Measurements from ENCODE around the gene WDR83. TPM values are rescaled to one million over a fixed set of nuclear protein-coding genes. Genes with fewer than 3 reads are reported as not detected.
"Not testable (repeated sequence)": the region's sequence is repeated elsewhere in the genome, so short reads cannot be mapped to it uniquely, and the experiment has no call there.

WDR83 gene, protein sequence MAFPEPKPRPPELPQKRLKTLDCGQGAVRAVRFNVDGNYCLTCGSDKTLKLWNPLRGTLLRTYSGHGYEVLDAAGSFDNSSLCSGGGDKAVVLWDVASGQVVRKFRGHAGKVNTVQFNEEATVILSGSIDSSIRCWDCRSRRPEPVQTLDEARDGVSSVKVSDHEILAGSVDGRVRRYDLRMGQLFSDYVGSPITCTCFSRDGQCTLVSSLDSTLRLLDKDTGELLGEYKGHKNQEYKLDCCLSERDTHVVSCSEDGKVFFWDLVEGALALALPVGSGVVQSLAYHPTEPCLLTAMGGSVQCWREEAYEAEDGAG
- total RNA-seq, result 25.6 and 27.1 TPM in 2 replicates

DNA sequence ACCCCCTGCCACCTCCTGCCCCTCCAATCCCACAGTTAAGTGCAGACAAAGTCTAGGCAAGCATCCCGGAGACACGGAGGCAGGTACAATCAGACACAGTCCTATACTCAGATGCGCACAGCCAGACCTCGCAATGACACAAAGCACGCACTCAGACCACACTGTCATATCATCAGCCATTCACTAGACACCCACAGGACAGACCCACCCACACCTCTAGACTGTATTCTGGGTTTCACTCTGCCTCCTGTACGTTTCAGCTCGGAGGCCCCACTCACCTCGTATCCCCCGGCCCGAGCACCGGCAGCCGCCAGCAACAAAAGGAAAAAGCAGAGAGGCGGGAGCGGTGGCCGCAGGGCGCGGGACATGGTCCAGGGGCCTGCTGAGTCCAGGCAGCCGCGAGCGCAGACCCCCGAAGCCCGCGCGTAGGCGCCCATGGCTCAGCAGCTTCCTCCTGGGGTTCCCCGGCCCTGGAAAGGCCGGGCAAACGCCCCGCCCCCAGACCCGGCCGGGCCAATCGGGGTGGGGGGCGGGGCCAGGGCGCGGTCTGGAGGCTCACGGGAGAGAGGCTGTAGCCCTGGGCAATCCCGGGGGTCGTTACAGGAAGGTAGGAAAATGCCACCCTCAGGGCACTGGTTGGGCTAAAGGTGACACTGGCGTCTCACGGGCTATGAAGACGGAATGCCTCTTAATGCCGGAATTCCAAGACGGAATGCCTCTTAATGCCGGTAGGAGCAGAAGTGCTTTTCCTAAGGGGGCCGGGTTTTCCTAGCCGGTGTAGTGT, at the start of gene WDR83, which contains the start of gene MAN2B1:
WDR83 (plus strand) TSS at position 543 of the 784 bp plus-strand sequence. CDS start 2,984 bp downstream, outside the sequence.
MAN2B1 (minus strand) TSS at position 478 of the 784 bp plus-strand sequence; CDS start at position 437, 41 bp downstream.
- intact Hi-C loops (cut with micrococcal nuclease), result loop anchor here (1.0 to 5.0 kb wide), 6 partner anchors 19 to 504 kb away; partner anchors contain the start of genes ZNF136 and ZNF443
- Mint-ChIP-seq H3K9me3 (no peaks in the 10 kb centered on the region), H3K36me3 (ENCODE audit: low read depth) (peaks cover 31% of the 10 kb centered on the region), H3K4me3 (peak within 1 kb of the TSS; percentile 95), H3K4me1 (ENCODE audit: low read depth) (peaks cover 47% of the 10 kb centered on the region), H3K27ac (peak within 1 kb of the TSS; percentile 98), H3K27me3 (ENCODE audit: insufficient read depth) (no peaks in the 10 kb centered on the region)
- peak; percentile 77 for DNase-seq (ENCODE audit: low spot score)

DNA sequence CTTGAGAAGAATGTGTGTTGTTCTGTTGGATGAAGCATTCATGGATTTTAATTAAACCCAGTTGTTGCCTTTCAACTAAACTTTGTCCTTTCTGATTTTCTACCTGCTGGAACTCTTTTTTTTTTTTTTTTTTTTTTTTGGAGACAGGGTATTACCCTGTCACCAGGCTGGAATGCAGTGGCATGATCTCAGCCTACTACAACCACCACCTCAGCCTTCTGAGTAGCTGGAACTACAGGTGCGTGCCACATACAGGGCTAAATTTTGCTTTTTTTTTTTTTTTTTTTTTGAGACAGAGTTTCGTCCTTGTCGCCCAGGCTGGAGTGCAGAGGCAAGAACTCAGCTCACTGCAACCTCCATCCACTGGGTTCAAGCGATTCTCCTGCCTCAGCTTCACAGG, 49.0 kb upstream of the WDR83 start:
- H3K27me3 Mint-ChIP-seq (ENCODE audit: insufficient read depth), result no peaks in the 10 kb centered on the region
- DNase-seq (ENCODE audit: low spot score), result no peak
- H3K4me3 Mint-ChIP-seq, result no peak overlapping the region
- peaks cover 24% of the 10 kb centered on the region for H3K4me1 Mint-ChIP-seq (ENCODE audit: low read depth)
- H3K36me3 Mint-ChIP-seq (ENCODE audit: low read depth), result peaks cover 32% of the 10 kb centered on the region
- H3K27ac Mint-ChIP-seq, result no peak overlapping the region
- H3K9me3 Mint-ChIP-seq, result no peaks in the 10 kb centered on the region
- intact Hi-C loops (cut with micrococcal nuclease), result no loop called here

DNA sequence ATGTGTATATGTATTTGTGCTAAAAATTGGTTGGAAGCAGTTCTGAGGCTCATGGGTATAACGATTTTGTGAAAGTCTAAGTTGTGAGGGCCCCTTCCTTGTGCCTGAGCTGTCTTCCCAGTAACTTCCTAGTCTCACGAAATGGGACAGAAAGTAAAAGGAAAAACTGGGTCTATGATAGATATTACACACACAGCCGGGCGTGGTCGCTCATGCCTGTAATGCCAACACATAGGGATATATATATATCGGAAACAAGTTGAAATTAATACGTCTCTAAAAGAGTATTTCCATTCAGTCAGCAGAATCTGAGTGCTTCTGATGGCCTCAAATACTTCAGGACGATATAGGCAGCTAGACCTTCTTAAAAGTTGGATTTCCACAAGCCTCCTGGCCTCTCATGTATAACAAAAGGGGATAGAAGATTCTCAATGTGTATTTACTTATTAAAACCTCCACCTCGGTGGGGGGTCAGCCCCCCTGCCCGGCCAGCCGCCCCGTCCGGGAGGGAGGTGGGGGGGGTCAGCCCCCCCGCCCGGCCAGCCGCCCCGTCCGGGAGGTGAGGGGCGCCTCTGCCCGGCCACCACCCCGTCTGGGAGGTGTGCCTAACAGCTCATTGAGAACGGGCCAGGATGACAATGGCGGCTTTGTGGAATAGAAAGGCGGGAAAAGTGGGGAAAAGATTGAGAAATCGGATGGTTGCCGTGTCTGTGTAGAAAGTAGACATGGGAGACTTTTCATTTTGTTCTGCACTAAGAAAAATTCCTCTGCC, 45.2 kb upstream of the WDR83 start:
- DNase-seq (ENCODE audit: low spot score); H3K9me3 Mint-ChIP-seq; H3K4me3 Mint-ChIP-seq; H3K27me3 Mint-ChIP-seq (ENCODE audit: insufficient read depth); H3K27ac Mint-ChIP-seq; H3K4me1 Mint-ChIP-seq (ENCODE audit: low read depth); intact Hi-C loops (cut with micrococcal nuclease): not testable (repeated sequence)
- peaks cover 36% of the 10 kb centered on the region for H3K36me3 Mint-ChIP-seq (ENCODE audit: low read depth)

DNA sequence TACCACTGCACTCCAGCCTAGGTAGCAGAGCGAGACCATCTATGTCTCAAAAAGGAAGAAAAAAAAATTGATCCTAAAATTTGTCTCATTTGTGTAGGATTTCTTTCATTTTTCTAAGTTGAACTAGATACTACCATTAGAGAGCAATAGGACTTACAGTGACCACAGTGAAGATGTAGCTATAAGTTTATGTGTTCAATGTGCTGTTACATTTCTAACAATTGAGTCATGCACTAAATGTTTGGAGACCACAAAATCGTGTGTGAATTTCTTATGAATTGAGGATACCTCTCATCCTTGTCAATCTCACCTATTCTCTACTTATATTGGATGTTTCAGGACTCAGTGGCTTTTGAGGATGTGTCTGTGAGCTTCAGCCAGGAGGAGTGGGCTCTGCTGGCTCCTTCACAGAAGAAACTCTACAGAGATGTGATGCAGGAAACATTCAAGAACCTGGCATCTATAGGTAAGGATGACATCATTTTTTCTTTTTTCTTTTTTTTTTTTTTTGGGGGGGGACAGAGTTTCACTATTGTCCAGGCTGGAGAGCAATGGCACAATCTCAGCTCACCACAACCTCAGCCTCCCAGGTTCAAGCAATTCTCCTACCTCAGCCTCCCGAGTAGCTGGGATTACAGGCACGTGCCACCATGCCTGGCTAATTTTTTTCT, 43.1 kb upstream of the WDR83 start:
- Mint-ChIP-seq H3K4me1 (ENCODE audit: low read depth) (no peaks in the 10 kb centered on the region), H3K4me3 (no peak overlapping the region), H3K36me3 (ENCODE audit: low read depth) (peaks cover 47% of the 10 kb centered on the region), H3K27ac (no peak overlapping the region), H3K9me3 (peaks cover 16% of the 10 kb centered on the region), H3K27me3 (ENCODE audit: insufficient read depth) (no peaks in the 10 kb centered on the region)
- no peak for DNase-seq (ENCODE audit: low spot score)
- intact Hi-C loops (cut with micrococcal nuclease), result no loop called here

DNA sequence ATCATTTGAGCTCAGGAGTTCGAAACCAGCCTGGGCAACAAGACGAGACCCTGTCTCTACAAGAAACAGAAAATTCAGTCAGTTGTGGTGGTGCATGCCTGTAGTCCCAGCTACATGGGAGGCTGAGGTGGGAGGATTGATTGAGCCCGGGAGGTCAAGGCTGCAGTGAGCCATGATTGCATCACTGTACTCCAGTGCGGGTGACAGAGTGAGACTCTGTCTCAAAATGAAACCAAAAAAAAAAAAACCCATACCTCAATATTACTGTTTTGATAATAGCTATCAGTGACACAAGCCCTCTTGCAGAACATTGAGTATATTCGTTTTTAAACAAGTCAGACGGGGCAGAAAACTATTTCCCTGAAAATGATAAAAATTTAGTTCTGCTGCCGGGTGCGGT, 39.6 kb upstream of the WDR83 start:
- Mint-ChIP-seq H3K27ac (no peak overlapping the region), H3K36me3 (ENCODE audit: low read depth) (peaks cover 57% of the 10 kb centered on the region), H3K27me3 (ENCODE audit: insufficient read depth) (no peaks in the 10 kb centered on the region), H3K4me3 (no peak overlapping the region), H3K9me3 (peaks cover 36% of the 10 kb centered on the region), H3K4me1 (ENCODE audit: low read depth) (no peaks in the 10 kb centered on the region)
- no peak for DNase-seq (ENCODE audit: low spot score)
- intact Hi-C loops (cut with micrococcal nuclease), result no loop called here

DNA sequence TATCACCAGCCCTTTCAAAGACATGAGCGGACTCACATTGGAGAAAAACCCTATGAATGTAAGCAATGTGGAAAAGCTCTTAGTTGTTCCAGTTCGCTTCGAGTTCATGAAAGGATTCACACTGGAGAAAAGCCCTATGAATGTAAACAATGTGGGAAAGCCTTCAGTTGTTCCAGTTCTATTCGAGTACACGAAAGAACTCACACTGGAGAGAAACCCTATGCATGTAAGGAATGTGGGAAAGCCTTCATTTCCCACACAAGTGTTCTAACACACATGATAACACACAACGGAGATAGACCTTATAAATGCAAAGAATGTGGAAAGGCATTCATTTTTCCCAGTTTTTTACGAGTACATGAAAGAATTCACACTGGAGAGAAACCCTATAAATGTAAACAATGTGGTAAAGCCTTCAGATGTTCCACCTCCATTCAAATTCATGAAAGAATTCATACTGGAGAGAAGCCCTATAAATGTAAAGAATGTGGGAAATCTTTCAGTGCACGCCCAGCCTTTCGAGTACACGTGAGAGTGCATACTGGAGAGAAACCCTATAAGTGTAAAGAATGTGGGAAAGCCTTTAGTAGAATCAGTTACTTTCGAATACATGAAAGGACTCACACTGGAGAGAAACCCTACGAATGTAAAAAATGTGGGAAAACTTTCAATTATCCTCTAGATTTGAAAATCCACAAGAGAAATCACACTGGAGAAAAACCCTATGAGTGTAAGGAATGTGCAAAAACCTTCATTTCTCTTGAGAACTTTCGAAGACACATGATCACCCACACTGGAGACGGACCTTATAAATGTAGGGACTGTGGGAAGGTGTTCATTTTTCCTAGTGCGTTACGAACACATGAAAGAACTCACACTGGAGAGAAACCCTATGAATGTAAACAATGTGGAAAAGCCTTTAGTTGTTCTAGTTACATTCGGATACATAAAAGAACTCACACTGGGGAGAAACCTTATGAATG, 38.3 kb upstream of the WDR83 start:
- Mint-ChIP-seq H3K36me3 (ENCODE audit: low read depth) (peaks cover 57% of the 10 kb centered on the region), H3K27me3 (ENCODE audit: insufficient read depth) (no peaks in the 10 kb centered on the region), H3K27ac (no peak overlapping the region), H3K4me1 (ENCODE audit: low read depth) (no peaks in the 10 kb centered on the region), H3K9me3 (peaks cover 38% of the 10 kb centered on the region), H3K4me3 (no peak overlapping the region)
- DNase-seq (ENCODE audit: low spot score), result no peak
- intact Hi-C loops (cut with micrococcal nuclease), result no loop called here

DNA sequence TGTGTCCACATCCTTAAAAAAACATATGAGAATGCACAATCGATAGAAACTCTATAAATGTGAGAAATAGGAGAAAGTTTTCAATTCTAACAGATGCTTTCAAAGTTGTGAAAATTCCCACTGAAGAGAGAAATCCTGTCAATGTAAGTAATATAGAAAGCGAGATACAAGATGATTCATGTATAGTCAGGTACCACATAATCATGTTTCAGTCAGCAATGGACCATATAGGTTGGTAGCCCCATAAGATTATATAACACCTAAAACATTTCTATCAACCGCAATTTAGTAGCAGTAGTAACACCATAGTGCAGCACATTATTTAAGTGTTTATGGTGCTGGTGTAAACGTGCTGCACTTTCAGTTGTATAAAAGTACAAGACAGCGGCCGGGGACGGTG, 37.4 kb upstream of the WDR83 start:
- H3K36me3 Mint-ChIP-seq (ENCODE audit: low read depth), result peaks cover 61% of the 10 kb centered on the region
- DNase-seq (ENCODE audit: low spot score), result no peak
- no peaks in the 10 kb centered on the region for H3K27me3 Mint-ChIP-seq (ENCODE audit: insufficient read depth)
- intact Hi-C loops (cut with micrococcal nuclease), result no loop called here
- no peak overlapping the region for H3K27ac Mint-ChIP-seq
- H3K4me3 Mint-ChIP-seq, result no peak overlapping the region
- H3K9me3 Mint-ChIP-seq, result peaks cover 40% of the 10 kb centered on the region
- no peaks in the 10 kb centered on the region for H3K4me1 Mint-ChIP-seq (ENCODE audit: low read depth)

DNA sequence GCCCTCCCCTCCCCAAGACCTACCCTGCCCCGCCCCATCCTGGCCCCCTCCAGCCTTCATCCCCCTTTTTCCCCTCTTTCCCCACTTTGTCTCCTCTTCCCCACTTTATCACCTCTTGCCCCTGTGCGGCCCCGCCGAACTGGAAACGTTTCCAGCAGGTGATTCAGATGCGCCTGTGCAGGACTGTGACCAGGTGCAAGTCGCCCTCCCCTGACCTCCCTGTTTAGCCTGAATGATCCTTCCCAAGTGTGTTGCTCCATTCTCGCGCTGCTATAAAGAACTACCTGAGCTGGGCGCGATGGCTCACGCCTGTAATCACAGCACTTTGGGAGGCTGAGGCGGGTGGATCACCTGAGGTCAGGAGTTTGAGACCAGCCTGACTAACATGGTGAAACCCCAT, 30.0 kb upstream of the WDR83 start:
- H3K4me1 Mint-ChIP-seq (ENCODE audit: low read depth), result peaks cover 15% of the 10 kb centered on the region
- no peak for DNase-seq (ENCODE audit: low spot score)
- intact Hi-C loops (cut with micrococcal nuclease), result no loop called here
- no peak overlapping the region for H3K4me3 Mint-ChIP-seq
- no peak overlapping the region for H3K27ac Mint-ChIP-seq
- peaks cover 26% of the 10 kb centered on the region for H3K36me3 Mint-ChIP-seq (ENCODE audit: low read depth)
- H3K9me3 Mint-ChIP-seq, result peaks cover 9% of the 10 kb centered on the region
- no peaks in the 10 kb centered on the region for H3K27me3 Mint-ChIP-seq (ENCODE audit: insufficient read depth)

DNA sequence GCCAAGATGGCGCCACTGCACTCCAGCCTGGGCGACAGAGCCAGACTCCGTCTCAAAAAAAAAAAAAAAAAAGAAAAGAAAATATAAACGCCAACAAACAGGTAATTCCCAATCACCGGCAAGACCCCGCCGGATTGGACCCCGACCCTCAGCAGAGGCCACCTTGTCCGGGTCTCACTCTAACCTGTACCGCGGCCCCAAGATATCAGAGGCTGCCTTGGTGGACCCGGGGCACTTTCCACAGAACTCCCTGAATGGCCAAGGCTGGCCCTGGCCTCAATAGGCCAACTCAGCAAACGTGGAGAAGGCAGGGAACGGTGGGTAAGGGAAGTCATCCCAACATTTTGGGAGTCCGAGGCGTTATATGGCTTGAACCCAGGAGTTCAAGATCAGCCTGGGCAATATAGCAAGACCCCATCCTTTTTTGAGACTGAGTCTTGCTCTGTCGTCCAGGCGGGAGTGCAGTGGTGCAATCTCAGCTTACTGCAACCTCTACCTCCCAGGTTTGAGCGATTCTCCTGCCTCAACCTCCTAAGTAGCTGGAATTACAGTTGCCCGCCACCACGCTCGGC, 27.9 kb upstream of the WDR83 start:
- Mint-ChIP-seq H3K4me1 (ENCODE audit: low read depth) (peaks cover 15% of the 10 kb centered on the region), H3K27ac (no peak overlapping the region), H3K9me3 (peaks cover 4% of the 10 kb centered on the region), H3K4me3 (no peak overlapping the region), H3K27me3 (ENCODE audit: insufficient read depth) (no peaks in the 10 kb centered on the region), H3K36me3 (ENCODE audit: low read depth) (peaks cover 24% of the 10 kb centered on the region)
- intact Hi-C loops (cut with micrococcal nuclease), result no loop called here
- no peak for DNase-seq (ENCODE audit: low spot score)

DNA sequence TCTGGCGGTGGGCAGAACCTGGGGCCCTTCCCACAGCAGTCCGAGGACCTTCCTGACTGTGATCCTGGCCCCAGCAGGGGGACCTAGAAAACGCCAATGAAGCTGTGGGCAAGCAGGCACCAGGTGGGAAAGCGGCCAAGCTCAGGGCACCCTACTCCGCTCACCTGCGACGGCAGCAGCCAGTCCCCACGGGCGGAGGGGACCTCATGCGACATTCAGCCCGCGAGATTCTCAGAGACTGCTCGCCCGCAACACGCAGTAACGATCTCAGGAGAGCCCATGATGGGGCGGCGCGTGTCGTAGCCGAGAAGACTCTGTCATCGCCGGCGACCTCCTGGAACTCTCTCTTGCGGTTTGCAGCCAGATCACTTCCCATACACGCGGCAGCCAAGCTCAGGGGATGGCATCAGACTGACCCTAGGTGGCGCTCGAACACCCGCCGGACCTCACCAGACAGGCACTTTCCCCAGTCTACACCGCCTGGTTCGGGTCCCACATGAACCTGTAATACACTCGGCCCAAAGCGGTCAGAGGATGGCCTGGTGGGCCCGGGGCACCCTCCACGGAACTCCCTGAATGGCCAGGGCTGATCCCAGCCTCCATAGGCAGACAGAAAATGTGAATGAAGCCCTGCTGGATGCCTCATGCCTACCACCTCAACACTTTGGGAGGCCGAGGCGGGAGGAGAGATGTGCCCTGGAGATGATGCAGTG, 26.6 kb upstream of the WDR83 start:
- DNase-seq (ENCODE audit: low spot score), result peak; percentile 72
- peak overlapping the region; percentile 53 for H3K4me3 Mint-ChIP-seq
- H3K36me3 Mint-ChIP-seq (ENCODE audit: low read depth), result peaks cover 23% of the 10 kb centered on the region
- intact Hi-C loops (cut with micrococcal nuclease), result loop anchor here (1.0 to 2.0 kb wide), 4 partner anchors 26 to 76 kb away; partner anchors contain the start of genes MAN2B1, WDR83, ZNF490 and ZNF791
- H3K27ac Mint-ChIP-seq, result peak overlapping the region; percentile 63
- no peaks in the 10 kb centered on the region for H3K27me3 Mint-ChIP-seq (ENCODE audit: insufficient read depth)
- peaks cover 13% of the 10 kb centered on the region for H3K4me1 Mint-ChIP-seq (ENCODE audit: low read depth)
- peaks cover 3% of the 10 kb centered on the region for H3K9me3 Mint-ChIP-seq

DNA sequence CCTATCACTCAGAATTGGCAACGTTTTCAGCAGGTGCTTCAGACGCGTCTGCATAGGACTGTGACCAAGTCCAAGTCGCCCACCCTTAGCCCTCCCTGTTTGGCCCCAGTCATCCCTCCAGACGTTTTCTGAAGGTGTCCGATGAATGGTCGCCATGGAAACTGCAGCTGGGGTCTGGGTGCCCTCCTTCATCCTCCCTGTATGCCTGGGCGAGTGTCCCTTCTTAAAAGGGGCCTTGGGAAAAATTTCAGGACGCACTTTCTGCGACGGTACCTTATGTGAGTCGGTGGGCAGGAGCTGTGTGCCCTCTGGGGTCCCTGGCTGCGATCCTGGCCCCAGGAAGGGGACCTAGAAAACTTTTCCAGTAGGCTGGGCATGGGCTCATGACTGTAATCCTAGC, 25.2 kb upstream of the WDR83 start:
- H3K4me1 Mint-ChIP-seq (ENCODE audit: low read depth), result peaks cover 9% of the 10 kb centered on the region
- no peaks in the 10 kb centered on the region for H3K27me3 Mint-ChIP-seq (ENCODE audit: insufficient read depth)
- H3K4me3 Mint-ChIP-seq, result no peak overlapping the region
- no peak for DNase-seq (ENCODE audit: low spot score)
- H3K36me3 Mint-ChIP-seq (ENCODE audit: low read depth), result peaks cover 20% of the 10 kb centered on the region
- no peaks in the 10 kb centered on the region for H3K9me3 Mint-ChIP-seq
- intact Hi-C loops (cut with micrococcal nuclease), result loop anchor here (2.0 kb wide), 1 partner anchor 31 kb away; the partner anchor contains the start of genes ZNF490 and ZNF791
- H3K27ac Mint-ChIP-seq, result no peak overlapping the region
